ENCODE results near the gene MYBPC3. TPM values are rescaled to one million over a fixed set of nuclear protein-coding genes. Genes with fewer than 3 reads are reported as not detected.

Gene MYBPC3
- total RNA-seq, 1 donor from 2014 or later, result not detected

DNA sequence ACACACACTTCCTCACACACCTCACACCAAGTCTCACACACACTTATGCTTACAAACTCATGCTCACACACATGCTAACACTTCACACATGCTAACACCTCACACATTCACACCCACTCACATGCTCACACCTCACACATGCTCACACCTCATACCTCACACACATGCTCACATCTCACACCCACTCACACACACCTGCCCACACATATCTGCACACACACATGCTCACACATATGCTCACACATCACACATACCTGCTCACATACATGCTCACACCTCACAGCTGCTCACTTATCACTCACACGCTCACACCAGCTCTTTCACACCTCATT, 4.5 kb upstream of the MYBPC3 start:
- Histone ChIP-seq H3K4me3 (ENCODE audit: insufficient read depth, low read depth, low read length) (no peak overlapping the region), H3K4me2 (ENCODE audit: low read length) (no peak overlapping the region), H4K20me1 (ENCODE audit: insufficient read depth, low read length) (no peaks in the 10 kb centered on the region), H3K4me1 (ENCODE audit: insufficient read depth, low read length) (no peaks in the 10 kb centered on the region), H3K27ac (ENCODE audit: low read depth, low read length) (no peak overlapping the region), H3K9ac (ENCODE audit: low read length) (no peak overlapping the region), H3K36me3 (ENCODE audit: insufficient read depth, low read length) (no peaks in the 10 kb centered on the region), H2AFZ (ENCODE audit: low read depth, low read length) (no peak overlapping the region), H3K9me3 (ENCODE audit: insufficient read depth, low read depth, low read length) (no peaks in the 10 kb centered on the region), H3K79me2 (ENCODE audit: insufficient read depth, low read length) (no peaks in the 10 kb centered on the region), H3K27me3 (ENCODE audit: insufficient read depth, low read length) (no peaks in the 10 kb centered on the region)
- Mint-ChIP-seq H3K4me3 (ENCODE audit: unreplicated experiment) (no peak overlapping the region), H3K9me3 (ENCODE audit: unreplicated experiment) (no peaks in the 10 kb centered on the region), H3K27ac (ENCODE audit: unreplicated experiment) (no peak overlapping the region), H3K27me3 (ENCODE audit: low read depth, unreplicated experiment) (no peaks in the 10 kb centered on the region), H3K36me3 (ENCODE audit: low read depth, unreplicated experiment) (no peaks in the 10 kb centered on the region), H3K4me1 (ENCODE audit: low read depth, unreplicated experiment) (peaks cover 2% of the 10 kb centered on the region)
- TF ChIP-seq, protein P1, sequence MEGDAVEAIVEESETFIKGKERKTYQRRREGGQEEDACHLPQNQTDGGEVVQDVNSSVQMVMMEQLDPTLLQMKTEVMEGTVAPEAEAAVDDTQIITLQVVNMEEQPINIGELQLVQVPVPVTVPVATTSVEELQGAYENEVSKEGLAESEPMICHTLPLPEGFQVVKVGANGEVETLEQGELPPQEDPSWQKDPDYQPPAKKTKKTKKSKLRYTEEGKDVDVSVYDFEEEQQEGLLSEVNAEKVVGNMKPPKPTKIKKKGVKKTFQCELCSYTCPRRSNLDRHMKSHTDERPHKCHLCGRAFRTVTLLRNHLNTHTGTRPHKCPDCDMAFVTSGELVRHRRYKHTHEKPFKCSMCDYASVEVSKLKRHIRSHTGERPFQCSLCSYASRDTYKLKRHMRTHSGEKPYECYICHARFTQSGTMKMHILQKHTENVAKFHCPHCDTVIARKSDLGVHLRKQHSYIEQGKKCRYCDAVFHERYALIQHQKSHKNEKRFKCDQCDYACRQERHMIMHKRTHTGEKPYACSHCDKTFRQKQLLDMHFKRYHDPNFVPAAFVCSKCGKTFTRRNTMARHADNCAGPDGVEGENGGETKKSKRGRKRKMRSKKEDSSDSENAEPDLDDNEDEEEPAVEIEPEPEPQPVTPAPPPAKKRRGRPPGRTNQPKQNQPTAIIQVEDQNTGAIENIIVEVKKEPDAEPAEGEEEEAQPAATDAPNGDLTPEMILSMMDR (IDR thresholded peaks at IDR 0.05; ENCODE audit: insufficient read depth, low read depth, low read length), result no peak
- no peak for TF ChIP-seq EZH2 (IDR thresholded peaks at IDR 0.05; ENCODE audit: insufficient read depth, low read length)
- no peak for FAIRE-seq
- DNase-seq (ENCODE audit: low read depth), result no peak

DNA sequence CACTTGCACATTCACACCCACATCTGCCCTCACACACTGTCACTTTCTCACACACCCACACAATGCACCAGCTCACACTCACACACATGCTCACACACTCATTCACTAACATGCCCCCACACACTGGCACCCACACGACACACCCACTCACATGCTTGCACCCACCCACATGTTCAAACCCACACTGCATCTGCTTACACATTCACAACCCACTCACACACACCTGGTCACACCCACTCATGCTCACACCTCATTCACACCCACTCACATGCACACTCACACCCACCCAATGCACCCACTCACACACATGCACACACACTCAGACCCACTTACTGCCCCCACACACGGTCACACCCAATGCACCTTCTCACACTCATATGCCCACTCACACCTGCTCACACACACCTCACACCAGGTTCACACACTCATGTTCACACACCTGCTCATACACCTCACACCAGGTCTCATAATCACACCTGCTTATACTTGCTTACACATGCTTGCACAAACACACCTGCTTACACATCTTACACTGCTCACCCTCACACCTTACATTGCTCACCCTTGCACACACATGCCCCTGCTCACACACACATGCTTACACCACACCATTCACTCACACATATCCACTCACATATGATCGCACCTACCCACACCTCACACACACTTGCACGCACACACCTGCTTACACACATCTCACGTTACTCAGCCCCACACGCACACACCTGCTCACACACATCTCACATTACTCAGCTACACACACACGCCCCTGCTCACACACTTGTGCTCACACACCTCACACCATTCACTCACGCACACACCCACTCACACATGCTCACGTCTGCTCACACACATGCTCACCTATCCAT, 3.9 kb upstream of the MYBPC3 start:
- Mint-ChIP-seq H3K4me1 (ENCODE audit: low read depth, unreplicated experiment) (peaks cover 2% of the 10 kb centered on the region), H3K27me3 (ENCODE audit: low read depth, unreplicated experiment) (no peaks in the 10 kb centered on the region), H3K36me3 (ENCODE audit: low read depth, unreplicated experiment) (no peaks in the 10 kb centered on the region), H3K9me3 (ENCODE audit: unreplicated experiment) (no peaks in the 10 kb centered on the region), H3K27ac (ENCODE audit: unreplicated experiment) (no peak overlapping the region), H3K4me3 (ENCODE audit: unreplicated experiment) (no peak overlapping the region)
- H3K36me3 ChIP-seq (ENCODE audit: insufficient read depth, low read length), result no peaks in the 10 kb centered on the region
- no peak for TF ChIP-seq EZH2 (IDR thresholded peaks at IDR 0.05; ENCODE audit: insufficient read depth, low read length)
- TF ChIP-seq, protein P1 (IDR thresholded peaks at IDR 0.05; ENCODE audit: insufficient read depth, low read depth, low read length), result no peak
- no peaks in the 10 kb centered on the region for H4K20me1 ChIP-seq (ENCODE audit: insufficient read depth, low read length)
- no peaks in the 10 kb centered on the region for H3K4me1 ChIP-seq (ENCODE audit: insufficient read depth, low read length)
- FAIRE-seq (no peak), DNase-seq (ENCODE audit: low read depth) (no peak)
- H3K79me2 ChIP-seq (ENCODE audit: insufficient read depth, low read length), result no peaks in the 10 kb centered on the region
- H3K9me3 ChIP-seq (ENCODE audit: insufficient read depth, low read depth, low read length), result no peaks in the 10 kb centered on the region
- H2AFZ ChIP-seq (ENCODE audit: low read depth, low read length), result no peak overlapping the region
- H3K27ac ChIP-seq (ENCODE audit: low read depth, low read length), result no peak overlapping the region
- no peak overlapping the region for H3K4me2 ChIP-seq (ENCODE audit: low read length)
- no peak overlapping the region for H3K9ac ChIP-seq (ENCODE audit: low read length)
- no peaks in the 10 kb centered on the region for H3K27me3 ChIP-seq (ENCODE audit: insufficient read depth, low read length)
- no peak overlapping the region for H3K4me3 ChIP-seq (ENCODE audit: insufficient read depth, low read depth, low read length)
